Endothelial cell of umbilical vein (primary cell): ENCODE data around the gene TDRD9. TPM values are rescaled to one million over a fixed set of nuclear protein-coding genes. Genes with fewer than 3 reads are reported as not detected.

Experiments
- BruUV-seq: library from RNA; stranded (reverse); fragments of 400-500 nt; replicated peaks from 2 replicates; lab custom pipeline; 2021; lab: Mats Ljungman, UMichigan
- CTCF ChIA-PET: fragments of 300-600, 350-600 bp; sonication (Branson Sonifier 250); formaldehyde crosslinking; loops from one replicate; lab custom pipeline; 2021; ENCODE audit warnings: antibody characterized with exemption, inconsistent platforms; lab: Charles Lee
- POLR2A ChIA-PET: fragments of 300-600, 350-600 bp; sonication (Branson Sonifier 250); formaldehyde crosslinking; loops from one replicate; lab custom pipeline; 2021; ENCODE audit warnings: antibody characterized with exemption, inconsistent platforms; lab: Charles Lee
- DNase-seq: peaks from one replicate; pipeline ENCODE4 v3.0.0-alpha.2; 2011; ENCODE audit warnings: low read depth, low spot score
- FAIRE-seq: peaks from 2 replicates; lab custom pipeline; 2011; peaks lifted over from hg19 to GRCh38; lab: Jason Lieb, UNC
- H2AFZ ChIP-seq: 2 replicates; pipeline ENCODE4 v1.6.0; 2012; ENCODE audit warnings: low read depth, low read length, control low read depth, inconsistent platforms
- H3K27ac ChIP-seq: 2 replicates; pipeline ENCODE4 v1.5.1; 2011; ENCODE audit warnings: low read depth, mild to moderate bottlenecking, control low read depth, low read length, moderate library complexity; ENCODE audit not compliant: insufficient read depth
- H3K27me3 ChIP-seq, 2 experiments: 2 replicates each; pipeline versions ENCODE4 v1.6.0 to v1.6.1; 2011; ENCODE audit warnings: low read length in 2 of 2, mixed read lengths in 1 of 2; ENCODE audit not compliant: control insufficient read depth in 2 of 2, insufficient read depth in 2 of 2
- H3K36me3 ChIP-seq, 2 experiments: 2 replicates in 1 of 2; 3 replicates in 1 of 2; pipeline ENCODE4 v1.5.1; 2011; ENCODE audit warnings: low read length in 2 of 2, mild to moderate bottlenecking in 1 of 2, moderate library complexity in 1 of 2; ENCODE audit not compliant: control insufficient read depth in 2 of 2, insufficient read depth in 2 of 2; ENCODE audit errors: extremely low read depth in 1 of 2
- H3K4me1 ChIP-seq: 3 replicates; pipeline ENCODE4 v1.5.1; 2011; ENCODE audit warnings: mild to moderate bottlenecking, low read length; ENCODE audit not compliant: control insufficient read depth, insufficient read depth; ENCODE audit errors: extremely low read depth
- H3K4me2 ChIP-seq: 2 replicates; pipeline ENCODE4 v1.6.1; 2011; ENCODE audit warnings: low read length, control low read depth, mixed read lengths; ENCODE audit not compliant: insufficient read depth
- H3K4me3 ChIP-seq, 3 experiments: fragments of 200-600 bp in 1 of 3; sonication (generic), shearing (Covaris generic) in 1 of 3; replicated peaks in 1 of 3; 2 replicates each; pipeline ENCODE4 v1.5.1; 2011 to 2016; ENCODE audit warnings: control low read depth in 3 of 3, low read length in 3 of 3, mild to moderate bottlenecking in 2 of 3, inconsistent platforms in 1 of 3, low read depth in 1 of 3, moderate library complexity in 1 of 3; ENCODE audit not compliant: insufficient read depth in 1 of 3
- H3K79me2 ChIP-seq: 2 replicates; pipeline ENCODE4 v1.6.0; 2012; ENCODE audit warnings: low read length, inconsistent platforms; ENCODE audit not compliant: control insufficient read depth, insufficient read depth
- H3K9ac ChIP-seq: replicated peaks from 2 replicates; pipeline ENCODE3; 2011; ENCODE audit warnings: low read length, control low read depth; ENCODE audit not compliant: insufficient read depth; ENCODE audit errors: extremely low read depth
- H3K9me1 ChIP-seq: replicated peaks from 3 replicates; pipeline ENCODE4 v1.6.0; 2011; ENCODE audit warnings: mild to moderate bottlenecking, low read length; ENCODE audit not compliant: control insufficient read depth, insufficient read depth; ENCODE audit errors: extremely low read depth
- H3K9me3 ChIP-seq: replicated peaks from 2 replicates; pipeline ENCODE4 v1.5.1; 2012; ENCODE audit warnings: low read length, inconsistent platforms; ENCODE audit not compliant: control insufficient read depth, insufficient read depth
- H4K20me1 ChIP-seq: replicated peaks from 2 replicates; pipeline ENCODE3; 2011; ENCODE audit warnings: mild to moderate bottlenecking, low read length; ENCODE audit not compliant: control insufficient read depth, insufficient read depth; ENCODE audit errors: extremely low read depth
- CTCF ChIP-seq, 2 donors: IDR thresholded peaks; 1 replicate in 1 of 2; 2 replicates in 1 of 2; pipeline ENCODE4 v1.5.1; 2011; ENCODE audit warnings: low read length in 2 of 2, mild to moderate bottlenecking in 2 of 2, moderate library complexity in 2 of 2, control low read depth in 1 of 2, inconsistent platforms in 1 of 2, low read depth in 1 of 2; ENCODE audit not compliant: insufficient read depth in 1 of 2; ENCODE audit errors: extremely low read depth in 1 of 2
- EZH2 ChIP-seq: IDR thresholded peaks from 2 replicates; pipeline ENCODE4 v1.6.1; 2012; ENCODE audit warnings: borderline replicate concordance, low read depth, mild to moderate bottlenecking, moderate library complexity, low read length, inconsistent platforms; ENCODE audit not compliant: severe bottlenecking
- FOS ChIP-seq: IDR thresholded peaks from 2 replicates; pipeline ENCODE4 v1.6.1; 2011; ENCODE audit warnings: mild to moderate bottlenecking, low read length, moderate library complexity, borderline replicate concordance; ENCODE audit not compliant: insufficient read depth
- GATA2 ChIP-seq: IDR thresholded peaks from 2 replicates; pipeline ENCODE4 v1.7.0; 2011; ENCODE audit warnings: low read depth, mild to moderate bottlenecking, moderate library complexity, mixed read lengths, low read length; ENCODE audit not compliant: insufficient read length, insufficient read depth
- JUN ChIP-seq: IDR thresholded peaks from 2 replicates; pipeline ENCODE4 v1.6.1; 2011; ENCODE audit warnings: borderline replicate concordance, low read depth; ENCODE audit not compliant: insufficient read length, insufficient read depth
- MAX ChIP-seq: IDR thresholded peaks from 2 replicates; pipeline ENCODE4 v1.6.1; 2011; ENCODE audit not compliant: insufficient read depth, insufficient read length
- MYC ChIP-seq: IDR thresholded peaks from one replicate; pipeline ENCODE4 v1.6.1; 2011; ENCODE audit warnings: mild to moderate bottlenecking, low read depth, low read length
- POLR2A ChIP-seq: IDR thresholded peaks from 2 replicates; pipeline ENCODE4 v1.6.1; 2012; ENCODE audit warnings: low read depth, mild to moderate bottlenecking, control low read depth, low read length
- POLR2AphosphoS5 ChIP-seq: IDR thresholded peaks from 2 replicates; pipeline ENCODE4 v1.6.1; 2012; ENCODE audit warnings: low read depth, mild to moderate bottlenecking, control low read depth, low read length, moderate library complexity; ENCODE audit not compliant: insufficient read depth
- dilution Hi-C: fragments of 300-500 bp; cut with MboI; formaldehyde crosslinking; loops from one replicate; pipeline ENCODE4 v1.15.0; 2019; ENCODE audit warnings: low sequenced_read_pairs; ENCODE audit not compliant: extremely low pct_ligation_motif_present
- intact Hi-C: fragments of 100-400 bp; cut with micrococcal nuclease; formaldehyde crosslinking; loops from one replicate; pipeline ENCODE4 v1.10.0; 2022
- polyA plus RNA-seq, 4 experiments: library from polyadenylated mRNA; depleted of rRNA in 3 of 4; stranded (reverse) in 3 of 4; unstranded in 1 of 4; fragments of >200 nt; gene quantifications; 2 replicates each; pipeline versions ENCODE4 v1.2.1 to v1.2.3, GENCODE V29; 2011 to 2012; ENCODE audit warnings: missing spikeins in 1 of 4
- total RNA-seq: library from RNA; stranded (reverse); gene quantifications from 2 replicates; pipeline ENCODE4 v1.2.3, GENCODE V29; 2021

Gene TDRD9
- total and polyA plus RNA-seq, 2 donors (not counting 3 experiments of a cell fraction or from before 2014, with no cell fraction given) = 0.52 to 1.4 TPM

- intact Hi-C loops = no loop called here
- Histone ChIP-seq H3K4me1 (peaks cover 2% of the 10 kb centered on the region), H3K4me3 (no peak overlapping the region), H3K27ac (no peak overlapping the region), H3K27me3 (peaks cover 0 to 10% of the 10 kb centered on the region in 2 experiments), H3K4me2 (no peak overlapping the region), H4K20me1 (no peaks in the 10 kb centered on the region), H3K36me3 (no peaks in the 10 kb centered on the region), H3K9me3 (no peaks in the 10 kb centered on the region), H3K79me2 (peaks cover 9% of the 10 kb centered on the region), H3K9me1 (no peaks in the 10 kb centered on the region), H2AFZ (no peak overlapping the region), H3K9ac (no peak overlapping the region)
- dilution Hi-C loops = no loop called here
- TF ChIP-seq MAX = no peak
- no peak for TF ChIP-seq MYC
- no peak for TF ChIP-seq CTCF (IDR thresholded peaks at IDR 0.05; ENCODE audit: extremely low read depth in 1 of 2, insufficient read depth in 1 of 2, low read depth in 1 of 2, low read length in 2 of 2)
- TF ChIP-seq FOS = no peak
- TF ChIP-seq POLR2AphosphoS5 = no peak
- TF ChIP-seq POLR2A = no peak
- no peak for TF ChIP-seq EZH2
- no peak for TF ChIP-seq JUN
- TF ChIP-seq GATA2 = no peak
- DNase-seq (no peak), FAIRE-seq (no peak)
- BruUV-seq = no TSS peak
- CTCF ChIA-PET = interaction anchor here (3.7 kb wide), 1 partner anchor 25 kb away, joined by 11 read pairs; no protein-coding TSS in a partner anchor
- POLR2A ChIA-PET = no interaction called here
These were observed 2.9 kb upstream of the TDRD9 start for GRCh38 chr14:103925316-103925715.
